ENCODE results near the gene DGAT2. TPM values are rescaled to one million over a fixed set of nuclear protein-coding genes. Genes with fewer than 3 reads are reported as not detected.

DGAT2 gene
- total RNA-seq, 4 donors from 2014 or later: 69.8 to 338 (median 184) TPM

GRCh38 chr11:75760243-75760642 is 8.3 kb upstream of the DGAT2 start:
- DNase-seq (ENCODE audit: low spot score in 2 of 2): no peak
- no peaks in the 10 kb centered on the region for H3K27me3 ChIP-seq
- H3K27ac ChIP-seq: no peak overlapping the region
- TF ChIP-seq POLR2A (IDR thresholded peaks at IDR 0.05) (no peak), CTCF (IDR thresholded peaks at IDR 0.05) (no peak), EP300 (IDR thresholded peaks at IDR 0.05) (no peak), POLR2AphosphoS5 (IDR thresholded peaks at IDR 0.05) (no peak)
- no peak overlapping the region for H3K4me3 ChIP-seq
- no peaks in the 10 kb centered on the region for H3K4me1 ChIP-seq
- no peaks in the 10 kb centered on the region for H3K36me3 ChIP-seq
- H3K9me3 ChIP-seq: no peaks in the 10 kb centered on the region

- WGBS: 95% methylated on average over 3 of the region's 3 CpGs
- TF ChIP-seq POLR2A (IDR thresholded peaks at IDR 0.05) (no peak), EP300 (IDR thresholded peaks at IDR 0.05) (no peak)
- Histone ChIP-seq H3K27me3 (no peaks in the 10 kb centered on the region), H3K4me1 (no peaks in the 10 kb centered on the region), H3K36me3 (no peaks in the 10 kb centered on the region), H3K4me3 (no peak overlapping the region), H3K27ac (no peak overlapping the region), H3K9me3 (no peaks in the 10 kb centered on the region)
- no peak for DNase-seq (ENCODE audit: low spot score in 2 of 2)
Observed at GRCh38 chr11:75760710-75761493, 7.7 kb upstream of the DGAT2 start.

GRCh38 chr11:75762158-75762557 is 6.4 kb upstream of the DGAT2 start:
- no peak for DNase-seq (ENCODE audit: low spot score in 2 of 2)
- no peak for TF ChIP-seq CTCF (IDR thresholded peaks at IDR 0.05)
- no peak for TF ChIP-seq POLR2AphosphoS5 (IDR thresholded peaks at IDR 0.05)
- no peak for TF ChIP-seq EP300 (IDR thresholded peaks at IDR 0.05)
- no peak for TF ChIP-seq POLR2A (IDR thresholded peaks at IDR 0.05)
- no peaks in the 10 kb centered on the region for H3K9me3 ChIP-seq
- H3K27ac ChIP-seq: no peak overlapping the region
- H3K4me3 ChIP-seq: no peak overlapping the region
- WGBS: 93% methylated on average over 8 of the region's 8 CpGs
- no peaks in the 10 kb centered on the region for H3K4me1 ChIP-seq
- no peaks in the 10 kb centered on the region for H3K27me3 ChIP-seq
- H3K36me3 ChIP-seq: no peaks in the 10 kb centered on the region

GRCh38 chr11:75762885-75763284 is 5.7 kb upstream of the DGAT2 start:
- no peak overlapping the region for H3K27ac ChIP-seq
- H3K27me3 ChIP-seq: no peaks in the 10 kb centered on the region
- no peak for TF ChIP-seq POLR2AphosphoS5 (IDR thresholded peaks at IDR 0.05)
- TF ChIP-seq CTCF (IDR thresholded peaks at IDR 0.05): no peak
- TF ChIP-seq POLR2A (IDR thresholded peaks at IDR 0.05): no peak
- TF ChIP-seq EP300 (IDR thresholded peaks at IDR 0.05): no peak
- WGBS: 74% methylated on average over 2 of the region's 2 CpGs
- no peaks in the 10 kb centered on the region for H3K9me3 ChIP-seq
- H3K4me3 ChIP-seq: no peak overlapping the region
- no peak for DNase-seq (ENCODE audit: low spot score in 2 of 2)
- no peaks in the 10 kb centered on the region for H3K36me3 ChIP-seq
- peaks cover 2% of the 10 kb centered on the region for H3K4me1 ChIP-seq

GRCh38 chr11:75763846-75764245 is 4.7 kb upstream of the DGAT2 start:
- Histone ChIP-seq H3K27me3 (peaks cover 4% of the 10 kb centered on the region), H3K4me3 (no peak overlapping the region), H3K36me3 (no peaks in the 10 kb centered on the region), H3K27ac (no peak overlapping the region), H3K9me3 (no peaks in the 10 kb centered on the region), H3K4me1 (peaks cover 12% of the 10 kb centered on the region)
- WGBS: 59% methylated on average over 2 of the region's 3 CpGs
- no peak for TF ChIP-seq POLR2AphosphoS5 (IDR thresholded peaks at IDR 0.05)
- TF ChIP-seq EP300 (IDR thresholded peaks at IDR 0.05): no peak
- TF ChIP-seq CTCF (IDR thresholded peaks at IDR 0.05): no peak
- no peak for TF ChIP-seq POLR2A (IDR thresholded peaks at IDR 0.05)
- DNase-seq (ENCODE audit: low spot score in 2 of 2): no peak

Data from suprapubic skin (tissue), 4 donors.